H1 (cell line): ENCODE results near the gene ZBP1. TPM values are rescaled to one million over a fixed set of nuclear protein-coding genes. Genes with fewer than 3 reads are reported as not detected.

Source experiments
- CTCF ChIA-PET: fragments of 300-600 bp; sonication (Branson Sonifier 250); formaldehyde crosslinking; loops from one replicate; lab custom pipeline; 2021; ENCODE audit not compliant: partially characterized antibody; lab: Charles Lee
- POLR2A ChIA-PET: fragments of 300-600 bp; sonication (Branson Sonifier 250); formaldehyde crosslinking; loops from one replicate; lab custom pipeline; 2021; ENCODE audit warnings: inconsistent platforms; ENCODE audit not compliant: partially characterized antibody; lab: Charles Lee
- DNase-seq, 2 experiments: peaks; one replicate each; pipeline versions ENCODE4 v3.0.0 to v3.0.0-alpha.2; 2010 to 2022; ENCODE audit warnings: low spot score in 2 of 2, low read depth in 1 of 2, mixed read lengths in 1 of 2
- FAIRE-seq: peaks from 2 replicates; lab custom pipeline; 2011; peaks lifted over from hg19 to GRCh38; lab: Jason Lieb, UNC
- H2AFZ ChIP-seq: 2 replicates; pipeline ENCODE4 v1.8.1; 2012; ENCODE audit warnings: low read length, inconsistent platforms
- H2AK5ac ChIP-seq: 2 replicates; pipeline ENCODE4 v1.6.1; 2013; ENCODE audit warnings: low read depth, low read length
- H2BK120ac ChIP-seq: replicated peaks from 2 replicates; pipeline ENCODE3; 2013; ENCODE audit warnings: low read depth, low read length, inconsistent platforms
- H2BK12ac ChIP-seq: 2 replicates; pipeline ENCODE4 v1.6.1; 2013; ENCODE audit warnings: low read depth, low read length
- H2BK15ac ChIP-seq: 2 replicates; pipeline ENCODE4 v1.6.1; 2013; ENCODE audit warnings: low read length
- H2BK20ac ChIP-seq: 2 replicates; pipeline ENCODE4 v1.6.1; 2013; ENCODE audit warnings: low read length
- H2BK5ac ChIP-seq: 2 replicates; pipeline ENCODE4 v1.6.1; 2013; ENCODE audit warnings: low read depth, low read length
- H3K14ac ChIP-seq: 2 replicates; pipeline ENCODE4 v1.6.1; 2013; ENCODE audit warnings: inconsistent platforms; ENCODE audit not compliant: insufficient read length
- H3K18ac ChIP-seq: 2 replicates; pipeline ENCODE4 v1.6.1; 2013; ENCODE audit warnings: low read length; ENCODE audit errors: extremely low read depth
- H3K23ac ChIP-seq: 2 replicates; pipeline ENCODE4 v1.6.1; 2013; ENCODE audit warnings: inconsistent platforms; ENCODE audit not compliant: insufficient read length
- H3K23me2 ChIP-seq: 2 replicates; pipeline ENCODE4 v1.6.1; 2013; ENCODE audit warnings: low read depth, low read length
- H3K27ac ChIP-seq: 2 replicates; pipeline ENCODE4 v1.6.1; 2011; ENCODE audit warnings: low read depth, low read length, inconsistent platforms
- H3K27me3 ChIP-seq, 4 experiments: replicated peaks in 1 of 4; 1 replicate in 1 of 4; 2 replicates in 3 of 4; pipeline versions ENCODE4 v1.6.1 to v1.8.1; 2011 to 2013; ENCODE audit warnings: low read length in 3 of 4, mild to moderate bottlenecking in 3 of 4, inconsistent platforms in 2 of 4, mixed read lengths in 2 of 4, moderate library complexity in 1 of 4; ENCODE audit not compliant: control insufficient read depth in 3 of 4, insufficient read depth in 3 of 4; ENCODE audit errors: extremely low read depth in 1 of 4
- H3K36me3 ChIP-seq, 4 experiments: 2 replicates each; pipeline versions ENCODE4 v1.6.1 to v1.8.1; 2011 to 2013; ENCODE audit warnings: mild to moderate bottlenecking in 4 of 4, low read length in 3 of 4, moderate library complexity in 2 of 4, control low read depth in 1 of 4, inconsistent platforms in 1 of 4; ENCODE audit not compliant: insufficient read depth in 4 of 4, control insufficient read depth in 2 of 4
- H3K4ac ChIP-seq: replicated peaks from 2 replicates; pipeline ENCODE3; 2013; ENCODE audit warnings: low read length, low read depth, mixed read lengths, inconsistent platforms; ENCODE audit not compliant: insufficient read length
- H3K4me1 ChIP-seq, 4 experiments: replicated peaks in 1 of 4; 1 replicate in 1 of 4; 2 replicates in 3 of 4; pipeline versions ENCODE4 v1.6.1 to v1.8.1; 2011 to 2013; ENCODE audit warnings: low read length in 3 of 4, inconsistent platforms in 2 of 4, mixed read lengths in 1 of 4; ENCODE audit not compliant: insufficient read depth in 4 of 4, control insufficient read depth in 3 of 4
- H3K4me2 ChIP-seq, 2 experiments: 2 replicates each; pipeline versions ENCODE4 v1.6.1 to v1.8.1; 2011 to 2013; ENCODE audit warnings: low read depth in 2 of 2, low read length in 2 of 2, control low read depth in 1 of 2, inconsistent platforms in 1 of 2, mild to moderate bottlenecking in 1 of 2; ENCODE audit not compliant: insufficient read depth in 1 of 2
- H3K4me3 ChIP-seq, 4 experiments: fragments of 200-600, 300-600 bp in 1 of 4; sonication (generic), shearing (Covaris generic), sonication (Bioruptor Twin) in 1 of 4; 2 replicates each; pipeline versions ENCODE4 v1.5.1 to v1.8.1; 2011 to 2016; ENCODE audit warnings: low read length in 4 of 4, low read depth in 3 of 4, control low read depth in 2 of 4, inconsistent platforms in 2 of 4, mild to moderate bottlenecking in 2 of 4, mixed read lengths in 1 of 4, moderate library complexity in 1 of 4; ENCODE audit not compliant: insufficient read depth in 2 of 4; ENCODE audit errors: extremely low read depth in 1 of 4
- H3K56ac ChIP-seq: replicated peaks from 2 replicates; pipeline ENCODE3; 2013; ENCODE audit warnings: low read depth, mild to moderate bottlenecking, mixed read lengths, low read length, inconsistent platforms; ENCODE audit not compliant: insufficient read length
- H3K79me1 ChIP-seq: 2 replicates; pipeline ENCODE4 v1.6.1; 2013; ENCODE audit warnings: low read depth, low read length, control low read depth
- H3K79me2 ChIP-seq, 2 experiments: 2 replicates each; pipeline versions ENCODE4 v1.6.1 to v1.8.1; 2012 to 2013; ENCODE audit warnings: low read length in 2 of 2, mild to moderate bottlenecking in 2 of 2, inconsistent platforms in 1 of 2; ENCODE audit not compliant: insufficient read depth in 2 of 2, control insufficient read depth in 1 of 2
- H3K9ac ChIP-seq, 4 experiments: replicated peaks in 1 of 4; 1 replicate in 1 of 4; 2 replicates in 3 of 4; pipeline versions ENCODE4 v1.6.1 to v1.8.1; 2011 to 2013; ENCODE audit warnings: low read depth in 3 of 4, low read length in 3 of 4, control low read depth in 2 of 4, mild to moderate bottlenecking in 2 of 4, moderate library complexity in 2 of 4, inconsistent platforms in 1 of 4; ENCODE audit errors: extremely low read depth in 1 of 4
- H3K9me3 ChIP-seq, 2 experiments: 2 replicates each; pipeline versions ENCODE4 v1.6.1 to v1.8.1; 2012 to 2013; ENCODE audit warnings: mild to moderate bottlenecking in 2 of 2, moderate library complexity in 2 of 2, control low read depth in 1 of 2, inconsistent platforms in 1 of 2, low read depth in 1 of 2, low read length in 1 of 2, mixed read lengths in 1 of 2; ENCODE audit not compliant: insufficient read depth in 2 of 2
- H4K20me1 ChIP-seq, 2 experiments: replicated peaks in 1 of 2; 2 replicates each; pipeline versions ENCODE3 to v1.8.1; 2011 to 2013; ENCODE audit warnings: inconsistent platforms in 2 of 2, low read length in 2 of 2, mild to moderate bottlenecking in 1 of 2; ENCODE audit not compliant: insufficient read depth in 2 of 2, control insufficient read depth in 1 of 2
- H4K5ac ChIP-seq: 2 replicates; pipeline ENCODE4 v1.6.1; 2013; ENCODE audit warnings: low read length, low read depth, mixed read lengths, inconsistent platforms; ENCODE audit not compliant: insufficient read length
- H4K8ac ChIP-seq: 2 replicates; pipeline ENCODE4 v1.8.0; 2013; ENCODE audit warnings: mild to moderate bottlenecking, moderate library complexity, low read length, inconsistent platforms; ENCODE audit not compliant: insufficient read depth; ENCODE audit errors: extremely low read depth
- H4K91ac ChIP-seq: replicated peaks from 2 replicates; pipeline ENCODE3; 2013; ENCODE audit warnings: low read length, mixed read lengths, inconsistent platforms; ENCODE audit not compliant: insufficient read length
- POLR2A ChIP-seq, 2 experiments: IDR thresholded peaks; 1 replicate in 1 of 2; 2 replicates in 1 of 2; pipeline ENCODE4 v1.6.1; 2011; ENCODE audit warnings: low read depth in 2 of 2, low read length in 2 of 2, mild to moderate bottlenecking in 2 of 2; ENCODE audit errors: control extremely low read depth in 1 of 2
- ZNF274 ChIP-seq: IDR thresholded peaks from 2 replicates; pipeline ENCODE4 v1.7.0; 2012; ENCODE audit warnings: low read length, borderline replicate concordance; ENCODE audit errors: extremely low read depth
- WGBS, 2 experiments: shearing (Covaris generic) in 1 of 2; methylation state at CpG; one replicate each; pipeline versions ENCODE4 v1.1.6 to v1.1.7; 2013 to 2015; ENCODE audit warnings: low lambda C conversion rate in 2 of 2, mixed read lengths in 2 of 2, inconsistent platforms in 1 of 2, low coverage in 1 of 2, missing lambda C conversion rate in 1 of 2; ENCODE audit not compliant: insufficient replicate concordance in 2 of 2, insufficient coverage in 1 of 2, insufficient read length in 1 of 2; ENCODE audit errors: extremely low coverage in 1 of 2, missing lambda C conversion rate in 1 of 2; 5-methylcytosine and 5-hydroxymethylcytosine counted together
- polyA plus RNA-seq, 7 experiments: library from polyadenylated mRNA; depleted of rRNA in 3 of 7; stranded (reverse) in 5 of 7; unstranded in 2 of 7; fragments of >200 nt in 5 of 7; fragments of 200-250 nt in 2 of 7; gene quantifications; 1 replicate in 5 of 7; 2 replicates in 1 of 7; 4 replicates in 1 of 7; pipeline versions ENCODE4 v1.2.1 to v1.2.3, GENCODE V29; 2011 to 2013; ENCODE audit warnings: missing spikeins in 2 of 7, mixed read lengths in 2 of 7
- total RNA-seq: library from RNA; stranded (reverse); fragmentation: NEBNext Ultra II Directional; extraction: Animal tissue kit (Norgen Biotek cat#: 25700); gene quantifications from 2 replicates; pipeline ENCODE4 v1.2.1, GENCODE V29; 2021
- TF ChIP-seq, protein P1 (sequence below): IDR thresholded peaks from 2 replicates; pipeline ENCODE4 v1.6.1; 2012; ENCODE audit warnings: inconsistent platforms

ZBP1 gene
- total and polyA plus RNA-seq, 2 of the 8 experiments (the other 6 are each of a cell fraction or from before 2014, with no cell fraction given) = not detected

DNA sequence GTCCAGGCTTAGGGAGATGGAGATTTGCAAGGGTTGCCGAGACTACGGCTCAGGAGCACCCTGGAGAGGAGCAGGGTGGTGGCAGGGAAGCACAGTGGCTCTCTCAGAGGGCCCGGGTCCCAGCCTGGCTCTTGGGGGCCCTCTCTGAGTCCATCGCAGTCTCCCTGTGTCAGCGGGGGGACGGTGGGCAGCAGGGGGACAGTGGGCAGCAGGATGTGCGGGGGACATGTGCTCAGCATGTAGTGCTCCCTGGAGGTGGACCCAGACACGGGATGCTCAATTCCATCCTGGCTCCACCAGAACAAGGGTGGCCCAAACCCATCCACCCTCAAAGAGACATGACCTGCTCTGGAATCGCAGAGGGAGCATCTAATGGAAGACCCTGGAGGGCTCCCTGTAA is 43.0 kb upstream of the ZBP1 start:
- Histone ChIP-seq H3K14ac (no peak overlapping the region), H4K5ac (no peak overlapping the region), H3K18ac (no peak overlapping the region), H2BK120ac (no peak overlapping the region), H4K20me1 (peaks cover 4 to 27% of the 10 kb centered on the region in 2 experiments), H3K79me2 (peaks cover 0 to 41% of the 10 kb centered on the region in 2 experiments; a peak in 3 of 4 replicates), H2BK15ac (no peak overlapping the region), H3K9me3 (no peaks in the 10 kb centered on the region), H2BK12ac (no peak overlapping the region), H3K4ac (no peak overlapping the region), H3K4me1 (peaks cover 0 to 30% (median 6%) of the 10 kb centered on the region in 4 experiments; a peak in 6 of 7 replicates), H3K4me2 (no peak overlapping the region), H3K23ac (no peak overlapping the region), H3K4me3 (no peak overlapping the region), H2BK20ac (no peak overlapping the region), H4K8ac (peak overlapping the region; percentile 57), H3K79me1 (peaks cover 18% of the 10 kb centered on the region), H3K23me2 (peaks cover 8% of the 10 kb centered on the region; the same call in 1 of the 2 replicates), H3K56ac (no peak overlapping the region), H4K91ac (no peak overlapping the region), H3K27me3 (no peaks in the 10 kb centered on the region), H2AFZ (no peak overlapping the region), H3K36me3 (peaks cover 0 to 3% (median 0%) of the 10 kb centered on the region in 4 experiments; a peak in 2 of 8 replicates), H3K9ac (no peak overlapping the region), H2BK5ac (no peak overlapping the region), H3K27ac (no peak overlapping the region), H2AK5ac (no peak overlapping the region)
- 92% methylated on average over 8 of the region's 9 CpGs; no CpG with 5 or more reads in 1 of the 2 experiments for WGBS, 2 experiments
- ChIA-PET POLR2A (no interaction called here), CTCF (no interaction called here)
- TF ChIP-seq, protein P1, sequence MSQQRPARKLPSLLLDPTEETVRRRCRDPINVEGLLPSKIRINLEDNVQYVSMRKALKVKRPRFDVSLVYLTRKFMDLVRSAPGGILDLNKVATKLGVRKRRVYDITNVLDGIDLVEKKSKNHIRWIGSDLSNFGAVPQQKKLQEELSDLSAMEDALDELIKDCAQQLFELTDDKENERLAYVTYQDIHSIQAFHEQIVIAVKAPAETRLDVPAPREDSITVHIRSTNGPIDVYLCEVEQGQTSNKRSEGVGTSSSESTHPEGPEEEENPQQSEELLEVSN = no peak
- TF ChIP-seq POLR2A (IDR thresholded peaks at IDR 0.05; ENCODE audit: control extremely low read depth in 1 of 2, low read depth in 2 of 2, low read length in 2 of 2) = no peak
- no peak for TF ChIP-seq ZNF274
- FAIRE-seq = no peak
- DNase-seq = no peak
